Gastroesophageal sphincter (tissue), 4 donors: ENCODE results near the gene C1orf122. TPM values are rescaled to one million over a fixed set of nuclear protein-coding genes. Genes with fewer than 3 reads are reported as not detected.

ENCODE experiments used
- ATAC-seq: fragments of 150-250 bp; one replicate; pipeline ENCODE4 v1.9.1; 2016; ENCODE audit warnings: mild to moderate bottlenecking, moderate library complexity
- H3K27ac ChIP-seq, 4 donors: fragments of 200-600 bp; sonication (generic) in 3 of 4; 1 replicate in 3 of 4; 2 replicates in 1 of 4; pipeline ENCODE4 v1.5.1; 2016 to 2019
- H3K27me3 ChIP-seq: fragments of 200-600 bp; sonication (generic); one replicate; pipeline ENCODE4 v1.5.1; 2019
- H3K36me3 ChIP-seq, 2 donors: fragments of 200-600 bp; sonication (generic); one replicate each; pipeline ENCODE4 v1.5.1; 2019; ENCODE audit warnings: control low read depth in 1 of 2
- H3K4me1 ChIP-seq, 3 donors: fragments of 200-600 bp; sonication (generic); 1 replicate in 2 of 3; 2 replicates in 1 of 3; pipeline ENCODE4 v1.5.1; 2016 to 2019; ENCODE audit warnings: control low read depth in 2 of 3
- H3K4me3 ChIP-seq, 2 donors: fragments of 200-600 bp; sonication (generic); one replicate each; pipeline ENCODE4 v1.5.1; 2019; ENCODE audit warnings: mild to moderate bottlenecking in 1 of 2, moderate library complexity in 1 of 2
- H3K9me3 ChIP-seq, 3 donors: fragments of 200-600 bp; sonication (generic); one replicate each; pipeline ENCODE4 v1.5.1; 2017 to 2019; ENCODE audit warnings: control low read depth in 2 of 3
- CTCF ChIP-seq, 4 experiments: fragments of 200-600 bp in 2 of 4; fragments of 450-650 bp in 2 of 4; sonication (generic) in 1 of 4; IDR thresholded peaks; one replicate each; pipeline ENCODE4 v1.5.1; 2017 to 2019; ENCODE audit warnings: antibody characterized with exemption in 4 of 4, mild to moderate bottlenecking in 2 of 4, moderate library complexity in 2 of 4
- EP300 ChIP-seq: sonication (generic); formaldehyde crosslinking; IDR thresholded peaks from one replicate; pipeline ENCODE4 v1.6.1; 2017; ENCODE audit warnings: antibody characterized with exemption, mild to moderate bottlenecking
- POLR2A ChIP-seq, 2 donors: fragments of 450-650 bp; IDR thresholded peaks; one replicate each; pipeline ENCODE4 v1.6.1; 2017; ENCODE audit warnings: antibody characterized with exemption in 2 of 2, mild to moderate bottlenecking in 2 of 2, moderate library complexity in 1 of 2
- POLR2AphosphoS5 ChIP-seq: sonication (generic); formaldehyde crosslinking; IDR thresholded peaks from one replicate; pipeline ENCODE4 v1.6.1; 2017; ENCODE audit warnings: antibody characterized with exemption
- WGBS, 2 donors: methylation state at CpG; one replicate each; pipeline ENCODE4 v1.1.5; 2018; ENCODE audit warnings: low coverage in 1 of 2; 5-methylcytosine and 5-hydroxymethylcytosine counted together
- total RNA-seq, 4 donors: library from RNA; depleted of rRNA; stranded (reverse); fragments of >200 nt; gene quantifications; one replicate each; pipeline ENCODE4 v1.1.0, GENCODE V29; 2016

Gene C1orf122
- total RNA-seq, 4 donors from 2014 or later = 53.7 to 73.0 (median 62.5) TPM

GRCh38 chr1:37822906-37823815 lies 15.6 kb downstream of the C1orf122 start:
- TF ChIP-seq POLR2AphosphoS5 = no peak
- no peak for TF ChIP-seq POLR2A (IDR thresholded peaks at IDR 0.05)
- TF ChIP-seq EP300 = no peak
- no peak for TF ChIP-seq CTCF (IDR thresholded peaks at IDR 0.05)
- Histone ChIP-seq H3K36me3 (peaks cover 0 to 83% of the 10 kb centered on the region in 2 donors), H3K9me3 (no peaks in the 10 kb centered on the region), H3K27me3 (no peaks in the 10 kb centered on the region), H3K27ac (no peak overlapping the region), H3K4me1 (no peaks in the 10 kb centered on the region), H3K4me3 (no peak overlapping the region)
- ATAC-seq = no peak
- 83 to 100% methylated on average over 5 to 9 of the region's 9 CpGs for WGBS, 2 donors

GRCh38 chr1:37824001-37824400 lies 16.4 kb downstream of the C1orf122 start:
- ATAC-seq = no peak
- no peak for TF ChIP-seq EP300
- TF ChIP-seq POLR2AphosphoS5 = no peak
- no peak for TF ChIP-seq CTCF (IDR thresholded peaks at IDR 0.05)
- no peak for TF ChIP-seq POLR2A (IDR thresholded peaks at IDR 0.05)
- Histone ChIP-seq H3K4me3 (no peak overlapping the region), H3K9me3 (no peaks in the 10 kb centered on the region), H3K36me3 (peaks cover 0 to 86% of the 10 kb centered on the region in 2 donors), H3K4me1 (no peaks in the 10 kb centered on the region), H3K27ac (no peak overlapping the region), H3K27me3 (no peaks in the 10 kb centered on the region)
- 89 to 100% methylated on average over 2 of the region's 2 CpGs for WGBS, 2 donors

- H3K9me3 ChIP-seq = no peaks in the 10 kb centered on the region
- H3K36me3 ChIP-seq = peaks cover 0 to 87% of the 10 kb centered on the region in 2 donors
- WGBS, 2 donors = 72 to 78% methylated on average over 2 of the region's 2 CpGs
Observed at GRCh38 chr1:37825506-37825905, 17.9 kb downstream of the C1orf122 start.

GRCh38 chr1:37828410-37829074 lies 21.0 kb downstream of the C1orf122 start:
- TF ChIP-seq POLR2A (IDR thresholded peaks at IDR 0.05) = no peak
- no peak for TF ChIP-seq POLR2AphosphoS5
- no peak for TF ChIP-seq CTCF (IDR thresholded peaks at IDR 0.05)
- no peak for TF ChIP-seq EP300
- H3K27ac ChIP-seq = no peak overlapping the region
- H3K9me3 ChIP-seq = no peaks in the 10 kb centered on the region
- ATAC-seq = no peak
- H3K4me3 ChIP-seq = no peak overlapping the region
- no peaks in the 10 kb centered on the region for H3K27me3 ChIP-seq
- 67 to 93% methylated on average over 4 to 7 of the region's 12 CpGs for WGBS, 2 donors
- H3K4me1 ChIP-seq = no peaks in the 10 kb centered on the region
- peaks cover 0 to 87% of the 10 kb centered on the region in 2 donors for H3K36me3 ChIP-seq

More at GRCh38 chr1:37825506-37825905, 17.9 kb downstream of the C1orf122 start:
- TF ChIP-seq POLR2AphosphoS5 (no peak), CTCF (IDR thresholded peaks at IDR 0.05) (no peak), EP300 (no peak), POLR2A (IDR thresholded peaks at IDR 0.05) (no peak)
- Histone ChIP-seq H3K27me3 (no peaks in the 10 kb centered on the region), H3K4me1 (no peaks in the 10 kb centered on the region), H3K4me3 (no peak overlapping the region), H3K27ac (no peak overlapping the region)
- no peak for ATAC-seq
